Suprapubic skin (tissue), 4 donors: ENCODE measurements around the gene MEIOSIN.

ENCODE experiments used
- CTCF ChIP-seq, 2 donors: fragments of 200-600 bp in 1 of 2; fragments of 450-650 bp in 1 of 2; sonication (generic) in 1 of 2; IDR thresholded peaks; one replicate each; pipeline ENCODE4 v1.5.1; 2016 to 2019; ENCODE audit warnings: antibody characterized with exemption in 2 of 2, mild to moderate bottlenecking in 1 of 2, moderate library complexity in 1 of 2
- EP300 ChIP-seq: sonication (generic); formaldehyde crosslinking; IDR thresholded peaks from one replicate; pipeline ENCODE4 v1.6.1; 2017; ENCODE audit warnings: antibody characterized with exemption
- POLR2A ChIP-seq, 2 donors: fragments of 450-650 bp; IDR thresholded peaks; one replicate each; pipeline ENCODE4 v1.6.1; 2017; ENCODE audit warnings: antibody characterized with exemption in 2 of 2, mild to moderate bottlenecking in 2 of 2, moderate library complexity in 2 of 2
- POLR2AphosphoS5 ChIP-seq, 3 donors: sonication (generic); formaldehyde crosslinking; IDR thresholded peaks; one replicate each; pipeline ENCODE4 v1.6.1; 2017; ENCODE audit warnings: antibody characterized with exemption in 3 of 3

- TF ChIP-seq CTCF (IDR thresholded peaks at IDR 0.05) (no peak), POLR2AphosphoS5 (IDR thresholded peaks at IDR 0.05) (no peak), POLR2A (IDR thresholded peaks at IDR 0.05) (no peak), EP300 (no peak)
These were observed 30.6 kb downstream of the MEIOSIN start for GRCh38 chr19:45763691-45764294.
